ENCODE data around the gene SIRT5. TPM values are rescaled to one million over a fixed set of nuclear protein-coding genes. Genes with fewer than 3 reads are reported as not detected.

Gene SIRT5
- polyA plus RNA-seq, 3 donors, result 3.3 to 5.0 (median 3.4) TPM

DNA sequence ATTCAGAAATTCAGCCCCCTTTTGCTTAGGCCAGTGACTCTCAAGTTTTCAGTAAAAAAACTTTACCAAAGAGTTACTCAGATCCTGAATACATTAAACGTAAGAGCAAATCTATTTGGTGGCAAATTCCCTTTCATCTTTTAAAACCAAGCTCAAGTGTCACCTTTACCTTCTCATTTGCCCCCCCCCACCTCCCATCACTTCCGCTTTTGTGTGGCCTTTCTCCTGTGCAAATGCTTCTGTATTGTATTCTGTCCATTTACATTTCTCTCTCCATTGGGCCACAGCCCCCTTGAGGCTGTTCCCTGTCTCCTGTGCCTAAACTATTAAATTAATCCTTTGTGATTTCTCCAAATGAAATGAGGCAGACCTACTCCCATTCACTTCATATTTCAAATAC, 42.7 kb downstream of the SIRT5 start:
- intact Hi-C loops (cut with micrococcal nuclease), result loop anchor here (5.0 to 10.0 kb wide), 5 partner anchors 45 to 285 kb away; partner anchors contain the start of genes RANBP9 (in 1 of the 2) and SIRT5 (in 1 of the 2)
- Histone ChIP-seq H3K4me1 (ENCODE audit: control insufficient read depth in 1 of 2, insufficient read depth in 2 of 2, low read length in 2 of 2) (peaks cover 15 to 31% of the 10 kb centered on the region in 2 donors), H3K36me3 (replicated peaks in 1 of 2; ENCODE audit: control insufficient read depth in 1 of 2, insufficient read depth in 2 of 2, low read length in 2 of 2) (peaks cover 49 to 53% of the 10 kb centered on the region in 2 donors), H3K9me3 (replicated peaks in 1 of 2; ENCODE audit: control insufficient read depth in 1 of 2, insufficient read depth in 1 of 2, low read length in 2 of 2) (no peaks in the 10 kb centered on the region), H3K4me3 (replicated peaks in 1 of 3; ENCODE audit: low read depth in 2 of 3, low read length in 3 of 3) (no peak overlapping the region), H4K20me1 (ENCODE audit: insufficient read depth, low read length) (peaks cover 34% of the 10 kb centered on the region), H3K79me2 (ENCODE audit: insufficient read depth, low read length) (peaks cover 33% of the 10 kb centered on the region), H3K9ac (ENCODE audit: insufficient read depth, low read length, poor library complexity, severe bottlenecking) (no peak overlapping the region), H3K4me2 (replicated peaks; ENCODE audit: extremely low read depth, low read length, poor library complexity, severe bottlenecking) (no peak overlapping the region), H3K27ac (ENCODE audit: low read depth in 1 of 2, low read length in 2 of 2) (no peak overlapping the region), H2AFZ (ENCODE audit: insufficient read depth, low read depth, low read length, poor library complexity, severe bottlenecking) (no peak overlapping the region), H3K27me3 (ENCODE audit: control insufficient read depth in 2 of 2, insufficient read depth in 2 of 2, low read length in 2 of 2) (no peaks in the 10 kb centered on the region)
- Mint-ChIP-seq H3K27ac (peak overlapping the region in 1 of 7 donors; percentile 79), H3K9me3 (peaks cover 0 to 3% (median 0%) of the 10 kb centered on the region in 7 donors), H3K27me3 (ENCODE audit: low read depth in 3 of 3) (no peaks in the 10 kb centered on the region), H3K4me1 (peaks cover 26% of the 10 kb centered on the region), H3K4me3 (no peak overlapping the region), H3K36me3 (peaks cover 36 to 50% of the 10 kb centered on the region in 2 donors)
- no peak for DNase-seq
- 68% methylated on average over 2 of the region's 2 CpGs for WGBS (ENCODE audit: insufficient coverage)
- TF ChIP-seq, protein P1, sequence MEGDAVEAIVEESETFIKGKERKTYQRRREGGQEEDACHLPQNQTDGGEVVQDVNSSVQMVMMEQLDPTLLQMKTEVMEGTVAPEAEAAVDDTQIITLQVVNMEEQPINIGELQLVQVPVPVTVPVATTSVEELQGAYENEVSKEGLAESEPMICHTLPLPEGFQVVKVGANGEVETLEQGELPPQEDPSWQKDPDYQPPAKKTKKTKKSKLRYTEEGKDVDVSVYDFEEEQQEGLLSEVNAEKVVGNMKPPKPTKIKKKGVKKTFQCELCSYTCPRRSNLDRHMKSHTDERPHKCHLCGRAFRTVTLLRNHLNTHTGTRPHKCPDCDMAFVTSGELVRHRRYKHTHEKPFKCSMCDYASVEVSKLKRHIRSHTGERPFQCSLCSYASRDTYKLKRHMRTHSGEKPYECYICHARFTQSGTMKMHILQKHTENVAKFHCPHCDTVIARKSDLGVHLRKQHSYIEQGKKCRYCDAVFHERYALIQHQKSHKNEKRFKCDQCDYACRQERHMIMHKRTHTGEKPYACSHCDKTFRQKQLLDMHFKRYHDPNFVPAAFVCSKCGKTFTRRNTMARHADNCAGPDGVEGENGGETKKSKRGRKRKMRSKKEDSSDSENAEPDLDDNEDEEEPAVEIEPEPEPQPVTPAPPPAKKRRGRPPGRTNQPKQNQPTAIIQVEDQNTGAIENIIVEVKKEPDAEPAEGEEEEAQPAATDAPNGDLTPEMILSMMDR (IDR thresholded peaks at IDR 0.05), result no peak

DNA sequence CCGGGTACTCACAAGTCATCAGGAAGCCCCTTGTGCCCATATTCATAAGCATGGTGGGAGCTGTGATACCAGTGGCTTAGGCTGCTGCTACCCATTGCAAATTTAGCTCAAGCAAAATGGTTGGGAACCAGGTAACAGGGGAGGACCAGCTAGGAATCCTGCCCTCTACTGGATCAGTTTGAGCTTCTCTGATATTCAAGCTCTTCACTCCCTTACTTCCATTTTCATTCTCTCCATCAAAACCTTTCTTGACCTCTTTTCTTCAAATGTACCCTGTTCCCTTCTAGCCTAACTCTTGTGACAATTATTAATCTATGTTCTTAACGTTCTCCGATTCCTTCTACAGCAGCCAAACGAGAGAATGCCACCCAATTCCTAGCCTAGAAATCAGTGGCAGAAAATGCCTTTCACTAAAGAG, 50.5 kb downstream of the SIRT5 start:
- Mint-ChIP-seq H3K4me3 (no peak overlapping the region), H3K27ac (peak overlapping the region in 4 of 7 donors; percentile 10 to 84 (median 59)), H3K27me3 (ENCODE audit: low read depth in 3 of 3) (no peaks in the 10 kb centered on the region), H3K9me3 (no peaks in the 10 kb centered on the region), H3K4me1 (no peaks in the 10 kb centered on the region), H3K36me3 (peaks cover 65 to 82% of the 10 kb centered on the region in 2 donors)
- TF ChIP-seq, protein P1 (IDR thresholded peaks at IDR 0.05), result peak; percentile 47
- no peak overlapping the region for H3K4me2 ChIP-seq (replicated peaks; ENCODE audit: extremely low read depth, low read length, poor library complexity, severe bottlenecking)
- no peaks in the 10 kb centered on the region for H3K79me2 ChIP-seq (ENCODE audit: insufficient read depth, low read length)
- H3K4me3 ChIP-seq (replicated peaks in 1 of 3; ENCODE audit: low read depth in 2 of 3, low read length in 3 of 3), result no peak overlapping the region
- WGBS (ENCODE audit: insufficient coverage), result 92% methylated on average over 1 of the region's 4 CpGs
- H2AFZ ChIP-seq (ENCODE audit: insufficient read depth, low read depth, low read length, poor library complexity, severe bottlenecking), result no peak overlapping the region
- peaks cover 8% of the 10 kb centered on the region for H4K20me1 ChIP-seq (ENCODE audit: insufficient read depth, low read length)
- intact Hi-C loops (cut with micrococcal nuclease), result no loop called here
- H3K9me3 ChIP-seq (replicated peaks in 1 of 2; ENCODE audit: control insufficient read depth in 1 of 2, insufficient read depth in 1 of 2, low read length in 2 of 2), result no peaks in the 10 kb centered on the region
- H3K27me3 ChIP-seq (ENCODE audit: control insufficient read depth in 2 of 2, insufficient read depth in 2 of 2, low read length in 2 of 2), result no peaks in the 10 kb centered on the region
- DNase-seq, result peak; percentile 4 to 19 (median 15)
- no peaks in the 10 kb centered on the region for H3K4me1 ChIP-seq (ENCODE audit: control insufficient read depth in 1 of 2, insufficient read depth in 2 of 2, low read length in 2 of 2)
- no peak overlapping the region for H3K9ac ChIP-seq (ENCODE audit: insufficient read depth, low read length, poor library complexity, severe bottlenecking)
- no peak overlapping the region for H3K27ac ChIP-seq (ENCODE audit: low read depth in 1 of 2, low read length in 2 of 2)
- peaks cover 83 to 97% of the 10 kb centered on the region in 2 donors for H3K36me3 ChIP-seq (replicated peaks in 1 of 2; ENCODE audit: control insufficient read depth in 1 of 2, insufficient read depth in 2 of 2, low read length in 2 of 2)
